Fibroblast of lung (primary cell): ENCODE measurements around the gene PCLO.

ENCODE experiments used
- CTCF ChIP-seq, 2 donors: IDR thresholded peaks in 1 of 2; conservative IDR thresholded peaks in 1 of 2; 1 replicate in 1 of 2; 2 replicates in 1 of 2; pipeline ENCODE4 v1.5.1; 2011 to 2012; ENCODE audit warnings: low read length in 2 of 2, control low read depth in 1 of 2, inconsistent platforms in 1 of 2, low read depth in 1 of 2, mild to moderate bottlenecking in 1 of 2
- EZH2 ChIP-seq: IDR thresholded peaks from 2 replicates; pipeline ENCODE4 v1.5.1; 2012; ENCODE audit warnings: low read length, control low read depth, mild to moderate bottlenecking; ENCODE audit errors: missing control alignments

GRCh38 chr7:83153419-83153818 is 9.3 kb downstream of the PCLO start:
- no peak for TF ChIP-seq CTCF (conservative IDR thresholded peaks at IDR 0.05 in 1 of 2, IDR thresholded peaks at IDR 0.05 in 1 of 2; ENCODE audit: low read depth in 1 of 2, low read length in 2 of 2)
- TF ChIP-seq EZH2 = no peak
